Skeletal muscle cell (primary cell): Measurements from ENCODE around the gene ARSK.
A peak's percentile ranks its signal among the peaks of the same experiment; 100 is the strongest.
"Not testable (repeated sequence)": the region's sequence is repeated elsewhere in the genome, so short reads cannot be mapped to it uniquely, and the experiment has no call there.

Experiments used
- DNase-seq: peaks from one replicate; pipeline ENCODE4 v3.0.0-alpha.2; 2010; ENCODE audit warnings: low read depth
- H3K4me3 ChIP-seq: 2 replicates; pipeline ENCODE4 v1.5.1; 2011; ENCODE audit warnings: low read depth, mild to moderate bottlenecking, control low read depth, low read length, moderate library complexity

Gene ARSK

GRCh38 chr5:95619514-95620029, 64.7 kb downstream of the ARSK start:
- DNase-seq: no peak
- H3K4me3 ChIP-seq: peak overlapping the region; percentile 52

GRCh38 chr5:95620030-95620869, 65.3 kb downstream of the ARSK start, which contains the start of gene GPR150:
TSS of gene GPR150 (plus strand) at chr5:95620087. CDS start at chr5:95620276, 189 bp downstream.
- no peak for DNase-seq
- H3K4me3 ChIP-seq: peak within 1 kb of the TSS; percentile 52

GRCh38 chr5:95620870-95621838, 66.3 kb downstream of the ARSK start:
- H3K4me3 ChIP-seq: peak overlapping the region; percentile 52
- DNase-seq: no peak

- no peak overlapping the region for H3K4me3 ChIP-seq
- DNase-seq: no peak
Measured at GRCh38 chr5:95621839-95622629, 67.1 kb downstream of the ARSK start.

- no peak for DNase-seq
- no peak overlapping the region for H3K4me3 ChIP-seq
Measured at GRCh38 chr5:95623706-95624105, 68.8 kb downstream of the ARSK start.

GRCh38 chr5:95624368-95624767, 69.5 kb downstream of the ARSK start:
- DNase-seq: no peak
- H3K4me3 ChIP-seq: no peak overlapping the region

GRCh38 chr5:95626701-95627100, 71.8 kb downstream of the ARSK start:
- no peak overlapping the region for H3K4me3 ChIP-seq
- DNase-seq: no peak

GRCh38 chr5:95627971-95628810, 73.3 kb downstream of the ARSK start:
- no peak for DNase-seq
- H3K4me3 ChIP-seq: no peak overlapping the region

- no peak for DNase-seq
- no peak overlapping the region for H3K4me3 ChIP-seq
Measured at GRCh38 chr5:95628933-95629332, 74.0 kb downstream of the ARSK start.

GRCh38 chr5:95630394-95630917, 75.6 kb downstream of the ARSK start:
- no peak overlapping the region for H3K4me3 ChIP-seq
- no peak for DNase-seq

GRCh38 chr5:95631255-95631958, 76.5 kb downstream of the ARSK start:
- no peak overlapping the region for H3K4me3 ChIP-seq
- DNase-seq: peak; percentile 72

- no peak overlapping the region for H3K4me3 ChIP-seq
- no peak for DNase-seq
Measured at GRCh38 chr5:95631991-95632675, 77.2 kb downstream of the ARSK start.

- not testable (repeated sequence) for H3K4me3 ChIP-seq, DNase-seq
Measured at GRCh38 chr5:95632942-95633341, 78.0 kb downstream of the ARSK start.

GRCh38 chr5:95633671-95634070, 78.8 kb downstream of the ARSK start:
- no peak for DNase-seq
- H3K4me3 ChIP-seq: no peak overlapping the region

- H3K4me3 ChIP-seq: no peak overlapping the region
- DNase-seq: no peak
Measured at GRCh38 chr5:95634081-95634480, 79.2 kb downstream of the ARSK start.

- H3K4me3 ChIP-seq: no peak overlapping the region
- no peak for DNase-seq
Measured at GRCh38 chr5:95638632-95639031, 83.7 kb downstream of the ARSK start.

GRCh38 chr5:95641741-95642220, 86.9 kb downstream of the ARSK start:
- DNase-seq: peak; percentile 75

More at GRCh38 chr5:95641741-95642220, 86.9 kb downstream of the ARSK start:
- no peak overlapping the region for H3K4me3 ChIP-seq
